22Rv1 (cell line): ENCODE results near the gene SLC48A1.

ENCODE experiments used
- H3K27ac ChIP-seq: fragments of 450-650 bp; 2 replicates; pipeline ENCODE4 v1.5.1; 2017
- CTCF ChIP-seq: fragments of 450-650 bp; IDR thresholded peaks from 2 replicates; pipeline ENCODE4 v1.5.1; 2017; ENCODE audit warnings: mild to moderate bottlenecking
- ZFX ChIP-seq: fragments of 450-650 bp; IDR thresholded peaks from 2 replicates; pipeline ENCODE4 v1.6.1; 2017; ENCODE audit warnings: antibody characterized with exemption, borderline replicate concordance

The SLC48A1 gene

DNA sequence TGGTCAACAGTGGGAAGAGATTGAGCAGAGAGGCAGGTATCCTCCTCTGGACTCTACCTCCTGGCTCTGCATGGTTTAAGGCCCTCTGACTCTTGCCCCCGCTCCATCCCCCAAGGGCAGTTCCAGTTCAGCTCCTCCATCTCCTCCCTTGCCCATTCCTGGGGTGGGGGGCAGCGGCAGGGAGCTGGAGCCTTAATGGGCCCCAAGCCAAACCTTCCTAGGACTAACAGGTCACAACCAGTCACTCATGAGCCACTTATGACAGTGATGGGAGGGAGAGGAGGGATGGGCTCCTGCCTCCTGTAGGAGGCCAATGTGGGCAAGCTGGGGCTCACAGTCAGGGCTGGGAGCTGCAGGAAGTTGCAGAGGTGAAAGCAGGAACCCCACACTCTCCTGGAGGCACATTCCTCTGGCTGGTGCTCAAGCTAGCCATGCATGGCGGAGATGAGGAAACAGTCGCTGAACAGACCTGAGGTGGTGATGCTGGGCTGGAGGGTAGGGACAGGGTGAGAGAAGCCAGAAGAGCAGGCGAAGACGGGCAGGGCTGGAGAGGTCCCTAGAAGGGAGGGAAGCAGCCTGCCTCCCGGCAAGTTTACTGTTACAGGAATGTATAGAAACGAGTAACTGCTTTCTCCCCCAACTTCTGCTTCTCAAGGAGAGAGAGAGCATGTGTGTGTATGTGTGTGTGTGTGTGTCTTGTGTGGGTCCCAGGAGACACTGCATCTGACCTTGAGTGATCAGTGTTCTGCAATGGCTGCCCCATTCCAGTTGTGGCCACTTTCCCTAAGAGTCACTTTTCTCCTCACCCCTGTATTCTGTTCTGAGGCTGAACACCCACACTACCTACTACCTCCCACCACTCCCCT is 9.3 kb upstream of the SLC48A1 start:
- H3K27ac ChIP-seq: no peak overlapping the region
- TF ChIP-seq CTCF (no peak), ZFX (no peak)

DNA sequence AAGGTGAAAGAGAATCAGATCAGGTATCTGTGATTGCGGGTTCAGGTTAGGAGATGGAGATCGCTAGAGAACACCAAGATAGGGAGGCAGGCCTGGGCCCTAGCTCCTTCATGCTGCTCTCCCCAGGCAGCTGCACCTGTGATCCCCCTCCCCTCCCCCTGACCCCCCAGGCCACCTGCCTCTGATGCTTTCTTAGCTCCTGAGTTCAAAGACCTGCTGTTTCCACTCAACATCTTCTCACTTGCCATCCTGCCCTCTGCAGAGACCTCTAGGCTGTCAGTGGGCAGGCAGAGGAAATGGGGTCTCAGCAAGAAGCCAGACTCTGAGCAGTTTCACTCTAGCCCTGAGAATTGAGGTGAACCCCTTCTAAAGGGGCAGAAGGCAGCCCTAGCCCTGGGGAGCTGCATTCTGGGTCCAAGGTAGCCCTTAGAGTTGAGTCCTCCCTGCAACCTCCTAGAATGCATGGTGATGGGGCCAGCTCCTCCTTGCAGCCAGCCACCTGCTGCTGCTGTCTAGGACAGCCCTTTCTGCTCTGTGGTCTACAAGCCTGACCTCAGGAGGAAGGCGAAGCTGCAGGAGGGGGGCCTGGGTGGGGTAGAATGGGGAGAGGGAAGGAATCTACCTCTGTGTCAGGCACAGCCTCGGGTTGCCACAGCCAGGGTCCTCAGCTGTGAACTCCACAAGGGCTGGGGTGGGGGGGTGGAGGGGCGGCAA is 6.4 kb upstream of the SLC48A1 start:
- TF ChIP-seq ZFX (no peak), CTCF (no peak)
- H3K27ac ChIP-seq: no peak overlapping the region

- TF ChIP-seq ZFX (no peak), CTCF (peak; percentile 92)
- no peak overlapping the region for H3K27ac ChIP-seq
Measured at GRCh38 chr12:47767216-47767724, 5.8 kb upstream of the SLC48A1 start.

- no peak for TF ChIP-seq ZFX
- TF ChIP-seq CTCF: no peak
- H3K27ac ChIP-seq: no peak overlapping the region
Measured at GRCh38 chr12:47768323-47768811, 4.7 kb upstream of the SLC48A1 start.

DNA sequence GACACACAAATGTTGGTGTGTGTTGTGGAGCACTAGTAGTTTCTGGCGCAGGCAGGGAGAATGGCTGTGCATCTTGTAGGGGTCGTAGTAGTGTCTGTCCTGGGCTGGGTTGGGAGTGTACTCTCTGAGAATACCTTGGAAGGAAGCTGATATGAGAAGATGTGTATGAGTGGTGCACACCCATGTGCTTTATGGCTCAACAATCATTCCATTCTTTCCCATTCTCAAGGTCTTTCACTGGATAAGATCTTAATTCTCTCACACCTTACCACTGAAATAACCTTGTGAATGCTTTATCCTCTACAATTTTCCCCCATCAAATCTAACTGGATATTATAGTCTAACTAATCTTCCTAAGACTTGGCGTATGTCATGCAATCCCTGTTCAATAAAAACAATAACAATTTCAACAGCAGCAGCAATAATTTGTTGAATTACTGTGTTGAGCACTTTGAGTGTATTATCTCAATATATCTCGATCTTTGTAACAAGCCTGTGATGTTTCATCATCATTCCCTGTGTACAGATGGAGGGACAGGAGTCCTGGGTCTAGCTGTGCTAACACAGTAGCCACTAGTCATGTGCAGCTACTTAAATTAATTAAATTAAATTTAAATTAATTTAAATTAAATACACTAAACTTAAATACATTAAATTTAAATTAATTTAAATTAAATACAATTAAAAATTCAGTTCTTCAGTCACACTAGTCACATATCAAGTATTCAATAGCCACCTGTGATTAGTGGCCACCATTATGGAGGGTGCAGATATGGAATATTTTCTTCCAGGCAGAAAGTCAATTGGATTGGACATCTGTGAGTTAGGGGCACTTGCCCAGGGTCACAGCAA is 3.6 kb upstream of the SLC48A1 start:
- no peak overlapping the region for H3K27ac ChIP-seq
- TF ChIP-seq ZFX (no peak), CTCF (no peak)

DNA sequence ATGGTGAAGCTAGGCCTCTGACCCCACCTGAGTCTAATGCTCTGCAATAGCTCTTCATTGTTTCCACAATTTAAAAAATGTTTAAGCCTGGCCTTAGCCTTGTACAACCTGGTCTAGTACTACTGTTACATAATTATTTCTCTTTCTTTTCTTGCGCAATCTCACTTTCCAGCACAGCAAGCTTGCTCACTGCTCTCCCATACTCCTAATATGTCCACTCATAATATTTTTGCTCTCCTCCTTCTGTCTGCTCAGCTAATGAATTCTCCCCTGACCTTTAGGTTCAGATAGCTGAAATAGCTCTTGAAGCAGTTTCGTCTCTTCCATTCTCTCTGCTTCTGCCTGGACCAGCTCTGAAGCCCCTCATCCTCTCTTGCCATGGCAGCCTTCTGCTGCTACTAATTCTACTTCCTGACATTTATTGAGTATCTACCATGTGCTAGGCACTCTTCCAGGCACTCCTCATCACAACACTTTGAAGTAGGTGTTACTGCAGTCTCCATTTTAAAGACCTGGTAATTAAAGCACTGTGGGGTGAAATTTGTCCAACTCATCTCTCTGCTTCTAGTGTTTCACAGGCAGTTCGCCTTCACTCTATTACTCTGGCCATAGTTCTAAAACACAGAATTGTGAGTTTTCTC is 2.8 kb upstream of the SLC48A1 start:
- H3K27ac ChIP-seq: no peak overlapping the region
- TF ChIP-seq ZFX (no peak), CTCF (no peak)
